Fibroblast of lung (primary cell): ENCODE results near the gene ARID1B. TPM values are rescaled to one million over a fixed set of nuclear protein-coding genes. Genes with fewer than 3 reads are reported as not detected.

Experiments used
- DNase-seq, 2 donors: peaks; one replicate each; pipeline versions ENCODE4 v3.0.0 to v3.0.0-alpha.2; 2010; ENCODE audit warnings: low read depth in 2 of 2
- H2AFZ ChIP-seq: 2 replicates; pipeline ENCODE4 v1.5.1; 2012; ENCODE audit warnings: low read length, control low read depth, inconsistent platforms
- H3K27ac ChIP-seq: 2 replicates; pipeline ENCODE4 v1.5.1; 2011; ENCODE audit warnings: low read length, control low read depth; ENCODE audit not compliant: insufficient read depth
- H3K27me3 ChIP-seq: 2 replicates; pipeline ENCODE4 v1.5.1; 2011; ENCODE audit warnings: mild to moderate bottlenecking, low read length; ENCODE audit not compliant: control insufficient read depth, insufficient read depth
- H3K36me3 ChIP-seq: 2 replicates; pipeline ENCODE4 v1.5.1; 2011; ENCODE audit warnings: low read length; ENCODE audit not compliant: control insufficient read depth, insufficient read depth
- H3K4me1 ChIP-seq: 2 replicates; pipeline ENCODE4 v1.5.1; 2011; ENCODE audit warnings: low read length; ENCODE audit not compliant: control insufficient read depth, insufficient read depth; ENCODE audit errors: extremely low read depth
- H3K4me2 ChIP-seq: 2 replicates; pipeline ENCODE4 v1.5.1; 2011; ENCODE audit warnings: low read length, control low read depth; ENCODE audit not compliant: insufficient read depth; ENCODE audit errors: extremely low read depth
- H3K4me3 ChIP-seq, 4 experiments: fragments of 200-600 bp in 1 of 4; sonication (generic) in 1 of 4; replicated peaks in 1 of 4; 2 replicates each; pipeline ENCODE4 v1.5.1; 2011 to 2016; ENCODE audit warnings: low read length in 4 of 4, low read depth in 3 of 4, mild to moderate bottlenecking in 3 of 4, control low read depth in 2 of 4, inconsistent platforms in 1 of 4, mixed read lengths in 1 of 4; ENCODE audit not compliant: insufficient read depth in 1 of 4; ENCODE audit errors: control extremely low read depth in 1 of 4
- H3K79me2 ChIP-seq: 2 replicates; pipeline ENCODE4 v1.5.1; 2012; ENCODE audit warnings: mild to moderate bottlenecking, low read length, inconsistent platforms; ENCODE audit not compliant: control insufficient read depth, insufficient read depth
- H3K9ac ChIP-seq: 2 replicates; pipeline ENCODE4 v1.5.1; 2011; ENCODE audit warnings: mild to moderate bottlenecking, low read length, control low read depth; ENCODE audit not compliant: insufficient read depth
- H3K9me3 ChIP-seq: 2 replicates; pipeline ENCODE4 v1.5.1; 2012; ENCODE audit warnings: low read depth, low read length; ENCODE audit not compliant: control insufficient read depth, insufficient read depth
- H4K20me1 ChIP-seq: 2 replicates; pipeline ENCODE4 v1.5.1; 2011; ENCODE audit warnings: low read length; ENCODE audit not compliant: control insufficient read depth, insufficient read depth; ENCODE audit errors: extremely low read depth
- CTCF ChIP-seq, 2 donors: IDR thresholded peaks in 1 of 2; conservative IDR thresholded peaks in 1 of 2; 1 replicate in 1 of 2; 2 replicates in 1 of 2; pipeline ENCODE4 v1.5.1; 2011 to 2012; ENCODE audit warnings: low read length in 2 of 2, control low read depth in 1 of 2, inconsistent platforms in 1 of 2, low read depth in 1 of 2, mild to moderate bottlenecking in 1 of 2
- EZH2 ChIP-seq: IDR thresholded peaks from 2 replicates; pipeline ENCODE4 v1.5.1; 2012; ENCODE audit warnings: low read length, control low read depth, mild to moderate bottlenecking; ENCODE audit errors: missing control alignments
- polyA plus RNA-seq, 2 donors: library from polyadenylated mRNA; depleted of rRNA in 1 of 2; stranded (reverse) in 1 of 2; unstranded in 1 of 2; fragments of >200 nt; gene quantifications; 2 replicates each; pipeline ENCODE4 v1.2.1, GENCODE V29; 2011 to 2012; ENCODE audit warnings: missing spikeins in 1 of 2
- total RNA-seq: library from RNA; depleted of rRNA; stranded (reverse); fragments of >200 nt; gene quantifications from 2 replicates; pipeline ENCODE4 v1.2.1, GENCODE V29; 2014

ARID1B gene
- total and polyA plus RNA-seq, 2 donors (not counting 1 experiment from before 2014, with no cell fraction given), result 15.4 to 41.9 TPM

- peak; percentile 18 to 27 for DNase-seq
- Histone ChIP-seq H3K4me2 (no peak overlapping the region), H3K27ac (no peak overlapping the region), H4K20me1 (no peaks in the 10 kb centered on the region), H3K4me1 (no peaks in the 10 kb centered on the region), H2AFZ (no peak overlapping the region), H3K9me3 (no peaks in the 10 kb centered on the region), H3K27me3 (no peaks in the 10 kb centered on the region), H3K9ac (no peak overlapping the region), H3K4me3 (no peak overlapping the region), H3K79me2 (no peaks in the 10 kb centered on the region), H3K36me3 (peaks cover 6% of the 10 kb centered on the region)
- no peak for TF ChIP-seq EZH2
- TF ChIP-seq CTCF (conservative IDR thresholded peaks at IDR 0.05 in 1 of 2, IDR thresholded peaks at IDR 0.05 in 1 of 2; ENCODE audit: low read depth in 1 of 2, low read length in 2 of 2), result no peak
Measured at GRCh38 chr6:157194643-157195042, 417.5 kb downstream of the ARID1B start.

DNA sequence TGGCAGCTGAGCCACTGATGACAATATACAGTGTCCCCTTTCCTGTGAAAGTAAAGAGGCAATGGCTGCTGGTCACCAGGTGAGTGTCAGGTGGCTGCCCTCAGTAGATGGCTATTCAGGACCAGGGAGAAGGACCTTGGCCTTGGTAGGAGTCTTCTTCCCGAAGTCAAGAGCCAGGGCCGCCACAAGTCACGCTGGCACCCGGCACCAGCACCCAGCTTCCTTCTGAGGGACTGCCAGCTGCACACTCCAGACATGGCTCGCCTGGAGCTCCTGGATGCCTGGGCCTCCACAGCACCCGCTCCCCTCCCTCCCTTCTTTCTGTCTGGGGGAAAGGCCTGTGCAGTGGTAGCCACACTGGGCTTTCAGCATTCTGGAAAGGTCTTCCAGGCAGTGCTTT is 419.2 kb downstream of the ARID1B start:
- H3K36me3 ChIP-seq, result peaks cover 8% of the 10 kb centered on the region
- TF ChIP-seq CTCF (conservative IDR thresholded peaks at IDR 0.05 in 1 of 2, IDR thresholded peaks at IDR 0.05 in 1 of 2; ENCODE audit: low read depth in 1 of 2, low read length in 2 of 2), result no peak
- no peak for TF ChIP-seq EZH2

GRCh38 chr6:157198425-157199279 is 421.5 kb downstream of the ARID1B start:
- Histone ChIP-seq H3K27me3 (no peaks in the 10 kb centered on the region), H2AFZ (no peak overlapping the region), H4K20me1 (no peaks in the 10 kb centered on the region), H3K36me3 (peaks cover 9% of the 10 kb centered on the region), H3K4me2 (peak overlapping the region; percentile 28), H3K27ac (peak overlapping the region; percentile 14), H3K4me3 (no peak overlapping the region), H3K4me1 (no peaks in the 10 kb centered on the region), H3K9me3 (no peaks in the 10 kb centered on the region), H3K79me2 (no peaks in the 10 kb centered on the region), H3K9ac (no peak overlapping the region)
- TF ChIP-seq CTCF (conservative IDR thresholded peaks at IDR 0.05 in 1 of 2, IDR thresholded peaks at IDR 0.05 in 1 of 2; ENCODE audit: low read depth in 1 of 2, low read length in 2 of 2), result no peak
- TF ChIP-seq EZH2, result no peak
- DNase-seq, result peak in 1 of 2 donors; percentile 76

More for the DNA sequence above, 419.2 kb downstream of the ARID1B start:
- no peak overlapping the region for H2AFZ ChIP-seq
- H3K27ac ChIP-seq, result no peak overlapping the region
- no peaks in the 10 kb centered on the region for H3K79me2 ChIP-seq
- H3K27me3 ChIP-seq, result no peaks in the 10 kb centered on the region
- no peak overlapping the region for H3K9ac ChIP-seq
- H3K4me1 ChIP-seq, result no peaks in the 10 kb centered on the region
- no peaks in the 10 kb centered on the region for H3K9me3 ChIP-seq
- DNase-seq, result no peak
- H3K4me2 ChIP-seq, result no peak overlapping the region
- no peak overlapping the region for H3K4me3 ChIP-seq
- H4K20me1 ChIP-seq, result no peaks in the 10 kb centered on the region
